Stimulated activated CD8-positive, alpha-beta memory T cell treated with anti-CD3 and anti-CD28 coated beads, Interleukin-12 subunit alpha, Interleukin-12 subunit beta, amount 100 ng/mL, for 24 hours (primary cell): Measurements from ENCODE around the gene RAX.
A peak's percentile ranks its signal among the peaks of the same experiment; 100 is the strongest.

Experiments
- DNase-seq: peaks from one replicate; pipeline ENCODE4 v3.0.0-alpha.2; 2020; ENCODE audit errors: extremely low read depth

Gene RAX

DNA sequence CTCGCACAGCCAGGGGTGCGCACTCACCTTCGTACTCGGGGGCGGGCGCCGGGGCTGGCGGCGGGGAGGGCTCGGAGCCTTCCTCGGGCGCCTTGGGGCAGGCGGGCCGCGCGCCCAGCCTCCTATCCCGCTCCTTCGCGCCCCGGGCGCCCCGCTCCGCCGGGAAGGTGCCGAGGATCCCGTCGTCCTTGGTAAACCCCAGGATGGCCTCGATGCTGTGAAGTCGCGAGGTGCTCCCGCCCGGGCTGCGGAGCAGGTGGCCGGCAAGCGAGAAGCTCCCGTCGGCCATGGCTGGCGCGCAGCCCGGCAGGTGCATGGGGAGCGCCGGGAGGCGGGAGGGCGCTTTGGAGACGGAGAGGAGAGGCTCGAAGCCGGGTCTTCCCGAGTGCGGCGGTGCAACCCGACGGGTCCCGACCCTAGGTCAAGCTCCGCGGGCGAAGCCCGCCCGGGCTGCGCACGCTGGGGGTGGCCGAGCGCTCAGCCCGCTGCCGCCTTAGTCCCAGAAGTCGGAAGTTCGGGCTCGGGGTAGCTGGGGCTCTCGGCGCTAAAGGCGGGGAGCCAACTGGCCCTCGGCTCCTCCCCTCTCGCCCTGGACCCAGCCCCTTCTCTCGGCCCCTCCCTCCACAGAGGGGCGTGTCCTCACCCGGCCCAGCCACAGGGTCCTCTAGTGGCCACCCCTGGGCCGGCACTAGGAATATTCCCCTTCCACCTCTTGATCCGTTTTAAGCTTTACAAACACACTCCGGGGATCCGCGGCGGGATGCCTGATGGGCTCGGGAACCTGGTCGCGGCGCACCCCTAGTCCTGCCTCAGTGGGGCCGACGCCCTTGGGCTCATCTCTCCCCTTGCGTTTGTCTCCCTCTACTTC, at the start of gene RAX:
TSS of gene RAX (minus strand) at position 564 of the 868 bp plus-strand sequence. CDS start at position 316, 248 bp downstream.
- no peak for DNase-seq

DNA sequence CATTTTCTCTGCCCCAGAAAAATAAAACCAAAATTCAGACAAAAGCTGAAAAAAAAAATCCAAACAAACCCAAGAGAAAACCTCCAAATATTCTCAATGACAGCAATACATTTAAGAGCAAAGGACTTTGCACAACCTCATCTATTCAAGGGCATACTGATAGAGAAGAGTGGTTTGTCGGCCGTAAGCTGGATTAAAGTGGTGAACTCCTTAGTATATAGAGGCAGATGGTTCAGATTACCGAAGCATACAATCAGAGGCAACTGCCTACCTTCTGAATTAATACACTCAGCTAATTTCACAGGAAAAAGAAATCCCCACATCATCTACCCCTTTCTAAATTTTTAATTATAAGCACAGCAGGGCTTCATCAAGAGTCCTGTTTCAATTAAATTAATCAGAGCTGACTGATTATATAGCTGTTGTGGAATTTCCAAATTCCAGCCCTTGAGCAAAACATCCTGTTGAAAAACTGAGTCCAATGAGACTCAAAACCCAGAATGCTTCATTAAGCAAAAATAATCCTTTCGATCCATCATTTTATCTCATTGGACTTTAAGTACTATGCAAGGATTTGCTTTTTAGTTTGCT, 45.3 kb upstream of the RAX start, which contains the start of gene CPLX4:
TSS of gene CPLX4 (minus strand) at position 190 of the 591 bp plus-strand sequence. CDS start at position 3, 187 bp downstream.
- no peak for DNase-seq

DNA sequence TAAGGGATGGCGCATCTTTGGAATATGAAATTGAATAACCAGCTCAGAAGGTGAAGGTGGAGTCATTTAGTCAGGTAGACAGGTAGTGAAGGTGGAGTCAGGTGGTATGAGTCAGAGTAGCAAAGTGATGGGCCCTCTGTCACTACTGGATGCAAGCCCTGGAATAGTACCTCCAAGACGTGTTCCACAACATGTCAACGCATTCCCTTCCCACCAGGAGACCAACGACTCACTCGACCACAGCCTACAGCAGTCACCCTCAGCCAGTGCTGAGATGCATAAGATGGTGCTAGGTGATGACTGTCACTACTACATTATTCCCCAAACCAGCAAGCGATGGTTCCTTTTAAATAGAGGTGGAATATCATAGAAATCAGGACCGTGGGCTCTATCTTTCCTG, 38.4 kb upstream of the RAX start:
- DNase-seq: no peak

- no peak for DNase-seq
Observed at GRCh38 chr18:59308938-59309260, 35.6 kb upstream of the RAX start.

- peak; percentile 27 for DNase-seq
Observed at GRCh38 chr18:59308248-59308937, 35.1 kb upstream of the RAX start.

- no peak for DNase-seq
Observed at GRCh38 chr18:59306640-59307039, 33.4 kb upstream of the RAX start.

DNA sequence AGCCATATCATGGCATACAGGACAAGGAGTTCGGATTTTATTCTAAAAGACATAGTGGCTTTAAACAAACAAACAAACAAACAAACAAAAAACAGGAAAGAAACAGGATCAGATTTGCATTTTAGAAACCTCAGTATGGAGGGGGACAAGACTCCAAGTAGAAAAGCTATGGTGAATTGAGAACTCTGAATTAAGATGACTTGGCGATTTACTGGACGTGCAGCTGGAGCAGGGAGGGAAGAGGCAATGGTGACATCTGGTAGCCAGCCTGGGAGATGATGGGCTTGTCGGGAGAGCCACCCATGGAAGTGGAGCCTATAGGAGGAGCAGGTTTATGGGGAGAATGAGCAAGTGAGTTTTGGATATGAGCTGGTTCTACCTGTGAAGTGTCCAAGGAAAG, 32.0 kb upstream of the RAX start:
- no peak for DNase-seq

DNA sequence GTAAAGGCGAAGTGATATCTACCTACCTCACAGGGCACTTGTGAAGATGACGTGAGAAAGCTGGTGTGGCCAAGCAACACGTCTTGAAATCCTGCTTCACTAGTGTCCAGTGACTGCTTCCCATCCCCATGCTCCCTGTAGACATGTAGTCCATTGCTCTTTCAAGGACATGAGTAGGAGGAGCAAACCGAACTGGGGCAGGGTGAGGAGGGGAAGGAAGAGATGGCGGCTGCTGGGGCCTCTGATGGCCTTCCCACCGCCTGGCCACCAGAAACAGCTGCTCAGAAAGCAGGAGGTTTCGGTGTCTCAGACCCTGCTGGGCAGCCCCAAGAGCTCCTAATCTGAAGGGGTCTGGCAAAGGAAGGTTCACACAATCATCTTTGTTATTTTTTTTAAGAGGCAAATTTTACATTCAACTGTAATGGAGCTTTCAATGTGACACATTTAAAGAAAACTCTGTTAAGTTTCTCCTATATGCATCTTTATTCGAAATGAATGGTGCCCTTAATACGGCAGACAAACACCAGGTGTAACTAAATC, 30.5 kb upstream of the RAX start:
- DNase-seq: no peak

DNA sequence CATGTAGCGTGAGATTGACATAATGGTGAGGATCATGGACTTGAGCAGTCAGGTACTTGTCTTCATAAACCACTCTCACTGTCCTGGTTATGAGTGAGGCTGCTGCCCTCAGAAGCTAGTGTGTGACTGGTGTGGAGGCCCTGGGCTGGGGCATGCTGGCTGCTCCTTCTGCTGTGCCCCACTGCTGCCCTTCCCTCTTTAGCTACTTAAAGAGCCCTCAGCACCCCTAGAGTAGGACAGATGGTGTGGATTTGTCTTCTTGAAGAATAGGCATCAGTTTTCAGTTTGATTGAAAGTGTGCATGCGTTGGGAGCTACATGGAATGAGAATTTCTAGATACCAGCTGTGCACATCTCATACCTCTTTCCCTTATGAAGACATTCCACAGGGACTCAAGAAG, 29.8 kb upstream of the RAX start:
- DNase-seq: no peak

DNA sequence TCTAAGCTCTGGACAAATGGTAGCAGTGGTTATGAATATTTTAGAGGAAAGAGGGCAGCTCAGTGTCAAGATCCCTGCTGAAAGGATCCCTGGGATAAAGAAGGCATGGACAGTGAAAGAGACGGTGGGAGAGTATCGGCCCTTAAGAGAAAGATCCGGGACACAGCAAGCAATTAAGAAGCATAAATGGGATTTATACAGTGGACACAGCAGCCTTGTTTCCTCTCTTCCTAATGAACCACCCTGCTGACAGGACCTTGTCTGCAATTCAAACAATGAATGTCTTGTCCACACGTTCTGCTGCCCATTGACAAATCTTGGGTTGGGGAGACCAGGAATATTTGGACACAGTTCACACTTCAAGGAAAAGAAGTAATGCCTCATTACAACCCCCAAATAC, 28.7 kb upstream of the RAX start:
- no peak for DNase-seq

- no peak for DNase-seq
Observed at GRCh38 chr18:59300676-59301285, 27.5 kb upstream of the RAX start.

DNA sequence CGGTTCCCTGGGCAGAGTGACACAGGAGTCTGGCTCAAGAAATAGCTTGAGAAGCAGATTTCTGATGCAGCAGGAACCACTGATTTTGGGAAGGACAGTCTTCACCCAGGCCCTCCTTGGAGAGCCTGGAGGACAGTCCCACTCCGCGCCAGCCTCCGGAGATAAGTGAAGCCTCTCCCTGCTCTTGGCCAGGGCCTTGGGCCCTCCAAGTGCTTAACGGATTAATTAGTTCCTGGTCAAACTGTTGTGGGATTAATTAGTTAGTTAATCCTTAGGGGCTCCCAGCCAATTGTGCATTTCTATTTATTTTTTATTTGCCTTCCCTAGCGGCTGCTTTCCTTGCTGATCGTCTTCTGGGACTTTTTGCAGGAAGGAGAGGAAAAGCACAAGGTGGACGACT, 25.6 kb upstream of the RAX start:
- DNase-seq: no peak

GRCh38 chr18:59293317-59293716, 20.1 kb upstream of the RAX start:
- DNase-seq: no peak

DNA sequence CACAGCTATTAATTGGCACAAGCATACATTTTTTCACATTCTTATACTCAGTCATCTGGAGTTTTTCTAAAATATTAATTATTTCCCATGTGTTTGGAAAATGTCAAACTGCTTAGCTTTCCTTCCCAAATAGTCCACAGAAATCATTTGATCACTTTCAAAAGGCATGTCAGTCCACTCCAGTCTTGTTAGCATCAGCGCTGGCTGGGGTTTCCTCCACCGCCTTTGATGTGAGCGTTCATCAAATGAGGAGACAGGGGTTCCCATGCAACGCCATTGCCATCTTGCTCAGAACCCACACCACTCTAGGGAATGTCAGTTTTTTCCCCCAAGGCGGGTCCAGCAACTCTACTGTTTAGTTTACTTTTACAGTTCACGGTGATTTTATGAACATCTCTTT, 13.1 kb upstream of the RAX start:
- DNase-seq: no peak

- no peak for DNase-seq
Observed at GRCh38 chr18:59282341-59282740, 9.1 kb upstream of the RAX start.

DNA sequence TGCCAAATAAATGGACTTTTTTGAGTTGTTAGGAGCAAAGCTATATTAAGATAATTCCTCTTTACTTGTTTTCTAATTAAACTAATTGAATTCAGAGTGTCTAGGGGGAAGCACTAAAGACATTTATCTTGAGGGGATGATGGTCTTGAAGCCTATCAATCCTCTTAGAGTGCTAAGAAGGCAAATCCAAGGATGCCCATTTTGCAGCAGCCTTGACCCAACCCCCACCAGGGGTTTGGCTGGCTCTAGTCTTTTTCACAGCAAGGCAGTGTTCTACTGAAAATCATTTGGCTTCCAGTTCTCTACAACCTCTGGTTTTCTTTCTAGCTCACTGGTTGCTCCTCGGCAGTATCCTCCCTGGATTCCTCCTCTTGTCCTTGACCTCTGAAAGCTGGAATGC, 6.5 kb upstream of the RAX start:
- DNase-seq: no peak

- DNase-seq: no peak
Observed at GRCh38 chr18:59279193-59279592, 5.9 kb upstream of the RAX start.

- DNase-seq: no peak
Observed at GRCh38 chr18:59278793-59279192, 5.5 kb upstream of the RAX start.

GRCh38 chr18:59276047-59276446, 2.8 kb upstream of the RAX start:
- no peak for DNase-seq

DNA sequence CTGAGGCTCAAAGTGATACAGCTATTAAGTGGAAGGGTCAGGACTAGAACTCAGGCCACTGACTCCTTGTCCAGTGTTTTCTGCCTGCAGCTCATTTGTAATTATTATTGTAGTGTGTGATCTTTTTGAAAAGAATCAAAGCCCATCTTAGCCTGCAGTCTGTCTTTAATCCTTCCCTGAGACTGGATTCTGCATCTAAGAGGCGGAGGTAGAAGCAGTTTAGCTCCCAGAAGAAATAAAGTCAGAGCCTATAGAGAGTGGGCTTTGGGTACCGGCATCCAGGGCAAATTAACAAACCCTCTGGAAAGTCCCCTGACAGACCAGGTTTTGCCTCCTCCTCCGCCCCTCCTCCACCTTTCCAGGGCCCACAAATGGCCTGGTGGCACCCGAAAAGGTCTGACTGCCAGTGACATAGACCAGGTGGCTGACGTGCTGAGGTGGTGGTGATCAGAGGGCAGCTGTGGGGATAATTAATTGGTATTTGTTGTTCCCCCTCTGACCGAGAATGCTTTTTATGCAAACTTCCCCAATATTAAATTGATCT, 2.2 kb upstream of the RAX start:
- DNase-seq: no peak

DNA sequence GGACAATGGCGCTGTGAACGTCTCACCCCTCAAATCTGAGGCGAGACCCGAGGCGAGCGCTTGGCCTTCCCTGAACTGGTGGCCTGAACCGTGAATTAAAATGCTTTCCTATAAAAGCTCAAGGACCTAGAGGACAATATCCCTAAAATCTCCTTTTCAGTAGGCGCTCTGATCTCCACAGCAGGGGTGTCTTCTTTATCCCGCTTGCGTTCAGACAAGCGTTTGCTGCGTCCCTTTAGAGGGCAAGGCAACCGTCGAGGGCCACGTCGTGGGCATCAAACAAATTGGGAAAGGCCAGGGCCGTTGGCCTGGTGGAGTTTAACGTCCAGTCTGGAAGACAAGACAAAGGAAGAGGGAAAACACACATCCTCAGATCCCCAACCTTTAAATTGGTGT, 1.3 kb upstream of the RAX start:
- no peak for DNase-seq
